Neural progenitor cell (in vitro differentiated cells): ENCODE data around the gene ATG10. TPM values are rescaled to one million over a fixed set of nuclear protein-coding genes. Genes with fewer than 3 reads are reported as not detected.

ENCODE experiments used
- DNase-seq: peaks from one replicate; pipeline ENCODE4 v3.0.0-alpha.2; 2016; ENCODE audit warnings: low spot score
- H2AFZ ChIP-seq: fragments of 200-600 bp; sonication (generic); replicated peaks from 2 replicates; pipeline ENCODE4 v1.6.1; 2016; ENCODE audit warnings: antibody characterized with exemption
- H3F3A ChIP-seq: fragments of 200-600 bp; sonication (generic); 2 replicates; pipeline ENCODE4 v1.6.1; 2016; ENCODE audit warnings: antibody characterized with exemption, low read depth
- H3K27ac ChIP-seq: fragments of 200-600 bp; sonication (generic); 2 replicates; pipeline ENCODE4 v1.5.1; 2016; ENCODE audit warnings: mild to moderate bottlenecking
- H3K27me3 ChIP-seq: fragments of 200-600 bp; sonication (generic); 2 replicates; pipeline ENCODE4 v1.6.1; 2016; ENCODE audit warnings: mild to moderate bottlenecking, moderate library complexity
- H3K36me3 ChIP-seq: fragments of 200-600 bp; sonication (generic); 2 replicates; pipeline ENCODE4 v1.5.1; 2016
- H3K4me1 ChIP-seq: fragments of 200-600 bp; sonication (generic); 2 replicates; pipeline ENCODE4 v1.6.1; 2016; ENCODE audit warnings: mixed run types
- H3K4me2 ChIP-seq: fragments of 200-600 bp; sonication (generic); 2 replicates; pipeline ENCODE4 v1.6.1; 2016
- H3K4me3 ChIP-seq: fragments of 200-600 bp; sonication (generic); 2 replicates; pipeline ENCODE4 v1.5.1; 2016
- H3K79me2 ChIP-seq: fragments of 200-600 bp; sonication (generic); 2 replicates; pipeline ENCODE4 v1.6.1; 2016; ENCODE audit warnings: low read depth
- H3K9ac ChIP-seq: fragments of 200-600 bp; sonication (generic); 2 replicates; pipeline ENCODE4 v1.6.1; 2016
- H3K9me3 ChIP-seq: fragments of 200-600 bp; sonication (generic); 2 replicates; pipeline ENCODE4 v1.5.1; 2016; ENCODE audit warnings: low read depth
- H4K20me1 ChIP-seq: fragments of 200-600 bp; sonication (generic); 2 replicates; pipeline ENCODE4 v1.6.1; 2016; ENCODE audit warnings: low read depth
- H3K27ac Mint-ChIP-seq: 3 replicates; pipeline ENCODE4 v1.8.0; 2021; ENCODE audit warnings: mixed read lengths
- H3K27me3 Mint-ChIP-seq: 2 replicates; pipeline ENCODE4 v1.8.0; 2022; ENCODE audit warnings: low read depth, mild to moderate bottlenecking, inconsistent platforms, moderate library complexity, mixed read lengths; ENCODE audit not compliant: insufficient read depth
- H3K36me3 Mint-ChIP-seq: 3 replicates; pipeline ENCODE4 v1.8.0; 2021; ENCODE audit warnings: mixed read lengths
- H3K4me1 Mint-ChIP-seq: 3 replicates; pipeline ENCODE4 v1.8.0; 2021; ENCODE audit warnings: mixed read lengths
- H3K4me3 Mint-ChIP-seq: 3 replicates; pipeline ENCODE4 v1.8.0; 2021; ENCODE audit warnings: mild to moderate bottlenecking, moderate library complexity, mixed read lengths
- H3K9me3 Mint-ChIP-seq: 3 replicates; pipeline ENCODE4 v1.8.0; 2020; ENCODE audit warnings: mixed read lengths
- CTCF ChIP-seq: fragments of 200-600 bp; sonication (generic); IDR thresholded peaks from 2 replicates; pipeline ENCODE4 v1.5.1; 2017; ENCODE audit warnings: antibody characterized with exemption, mild to moderate bottlenecking
- EZH2 ChIP-seq: fragments of 200-600 bp; sonication (generic); IDR thresholded peaks from 2 replicates; pipeline ENCODE4 v1.6.1; 2017; ENCODE audit warnings: antibody characterized with exemption, mild to moderate bottlenecking, moderate library complexity
- EZH2phosphoT487 ChIP-seq: fragments of 200-600 bp; sonication (generic); IDR thresholded peaks from 2 replicates; pipeline ENCODE4 v1.6.1; 2017; ENCODE audit warnings: antibody characterized with exemption
- total RNA-seq: library from RNA; depleted of rRNA; stranded (reverse); fragments of >200 nt; gene quantifications from 2 replicates; pipeline ENCODE4 v1.2.3, GENCODE V29; 2015; ENCODE audit warnings: low replicate concordance

The ATG10 gene
- total RNA-seq, 1 donor from 2014 or later: 13.4 TPM

GRCh38 chr5:82285206-82285605 lies 313.4 kb downstream of the ATG10 start:
- H3K9ac ChIP-seq: no peak overlapping the region
- H3K9me3 ChIP-seq: no peaks in the 10 kb centered on the region
- TF ChIP-seq EZH2 (no peak), CTCF (no peak), EZH2phosphoT487 (no peak)
- H3K27ac ChIP-seq: no peak overlapping the region
- no peaks in the 10 kb centered on the region for H4K20me1 ChIP-seq
- DNase-seq: no peak
- H3K4me1 ChIP-seq: peaks cover 30% of the 10 kb centered on the region
- Mint-ChIP-seq H3K4me3 (no peak overlapping the region), H3K9me3 (no peaks in the 10 kb centered on the region), H3K4me1 (peaks cover 7% of the 10 kb centered on the region), H3K27ac (no peak overlapping the region), H3K36me3 (no peaks in the 10 kb centered on the region), H3K27me3 (no peaks in the 10 kb centered on the region)
- H3K4me2 ChIP-seq: no peak overlapping the region
- H3K4me3 ChIP-seq: no peak overlapping the region
- peaks cover 6% of the 10 kb centered on the region for H3K79me2 ChIP-seq
- H3K27me3 ChIP-seq: no peaks in the 10 kb centered on the region
- H2AFZ ChIP-seq: no peak overlapping the region
- H3K36me3 ChIP-seq: no peaks in the 10 kb centered on the region
- peaks cover 14% of the 10 kb centered on the region for H3F3A ChIP-seq

GRCh38 chr5:82287625-82288024 lies 315.8 kb downstream of the ATG10 start:
- Mint-ChIP-seq H3K4me1 (peaks cover 20% of the 10 kb centered on the region), H3K36me3 (no peaks in the 10 kb centered on the region), H3K9me3 (no peaks in the 10 kb centered on the region), H3K27ac (no peak overlapping the region), H3K4me3 (no peak overlapping the region), H3K27me3 (no peaks in the 10 kb centered on the region)
- Histone ChIP-seq H3K4me3 (no peak overlapping the region), H3K9ac (no peak overlapping the region), H3K27me3 (no peaks in the 10 kb centered on the region), H3K36me3 (no peaks in the 10 kb centered on the region), H3K4me1 (peaks cover 47% of the 10 kb centered on the region), H3K79me2 (peaks cover 10% of the 10 kb centered on the region), H4K20me1 (no peaks in the 10 kb centered on the region), H3K27ac (no peak overlapping the region), H3F3A (peaks cover 31% of the 10 kb centered on the region), H2AFZ (no peak overlapping the region), H3K4me2 (no peak overlapping the region), H3K9me3 (no peaks in the 10 kb centered on the region)
- TF ChIP-seq EZH2phosphoT487 (no peak), EZH2 (no peak), CTCF (no peak)
- no peak for DNase-seq

- Mint-ChIP-seq H3K27me3 (no peaks in the 10 kb centered on the region), H3K4me3 (no peak overlapping the region), H3K27ac (peak overlapping the region; percentile 19), H3K36me3 (no peaks in the 10 kb centered on the region), H3K4me1 (peaks cover 38% of the 10 kb centered on the region), H3K9me3 (no peaks in the 10 kb centered on the region)
- DNase-seq: no peak
- TF ChIP-seq CTCF (no peak), EZH2phosphoT487 (no peak), EZH2 (no peak)
- Histone ChIP-seq H3K27me3 (no peaks in the 10 kb centered on the region), H3F3A (peaks cover 55% of the 10 kb centered on the region), H3K36me3 (no peaks in the 10 kb centered on the region), H2AFZ (no peak overlapping the region), H3K4me1 (peaks cover 53% of the 10 kb centered on the region), H3K4me2 (peak overlapping the region; percentile 28), H3K27ac (no peak overlapping the region), H3K4me3 (no peak overlapping the region), H4K20me1 (no peaks in the 10 kb centered on the region), H3K79me2 (peaks cover 10% of the 10 kb centered on the region), H3K9ac (no peak overlapping the region), H3K9me3 (no peaks in the 10 kb centered on the region)
Observed at GRCh38 chr5:82290005-82290404, 318.2 kb downstream of the ATG10 start.
